ENCODE measurements around the gene FAM3C. TPM values are rescaled to one million over a fixed set of nuclear protein-coding genes. Genes with fewer than 3 reads are reported as not detected.

The FAM3C gene
- total RNA-seq, 1 donor, result 24.9 TPM

GRCh38 chr7:121313793-121314676, 82.1 kb downstream of the FAM3C start:
- Histone ChIP-seq H3K9me3 (ENCODE audit: low read depth, low read length) (no peaks in the 10 kb centered on the region), H3K4me1 (ENCODE audit: insufficient read depth, low read length) (no peaks in the 10 kb centered on the region), H3K4me3 (ENCODE audit: low read length) (no peak overlapping the region), H3K27me3 (ENCODE audit: insufficient read depth, low read length) (peaks cover 4% of the 10 kb centered on the region)

GRCh38 chr7:121313220-121313792, 82.8 kb downstream of the FAM3C start:
- Histone ChIP-seq H3K4me3 (ENCODE audit: low read length) (no peak overlapping the region), H3K9me3 (ENCODE audit: low read depth, low read length) (no peaks in the 10 kb centered on the region), H3K4me1 (ENCODE audit: insufficient read depth, low read length) (no peaks in the 10 kb centered on the region), H3K27me3 (ENCODE audit: insufficient read depth, low read length) (peaks cover 4% of the 10 kb centered on the region)

- H3K9me3 ChIP-seq (ENCODE audit: low read depth, low read length), result no peaks in the 10 kb centered on the region
- no peaks in the 10 kb centered on the region for H3K27me3 ChIP-seq (ENCODE audit: insufficient read depth, low read length)
- H3K4me1 ChIP-seq (ENCODE audit: insufficient read depth, low read length), result no peaks in the 10 kb centered on the region
- no peak overlapping the region for H3K4me3 ChIP-seq (ENCODE audit: low read length)
Measured at GRCh38 chr7:121307021-121307574, 89.0 kb downstream of the FAM3C start.

GRCh38 chr7:121306565-121306964, 89.5 kb downstream of the FAM3C start:
- Histone ChIP-seq H3K4me3 (ENCODE audit: low read length) (no peak overlapping the region), H3K4me1 (ENCODE audit: insufficient read depth, low read length) (no peaks in the 10 kb centered on the region), H3K27me3 (ENCODE audit: insufficient read depth, low read length) (no peaks in the 10 kb centered on the region), H3K9me3 (ENCODE audit: low read depth, low read length) (no peaks in the 10 kb centered on the region)

GRCh38 chr7:121305109-121305508, 91.0 kb downstream of the FAM3C start:
- Histone ChIP-seq H3K4me3 (ENCODE audit: low read length) (no peak overlapping the region), H3K27me3 (ENCODE audit: insufficient read depth, low read length) (no peaks in the 10 kb centered on the region), H3K9me3 (ENCODE audit: low read depth, low read length) (no peaks in the 10 kb centered on the region), H3K4me1 (ENCODE audit: insufficient read depth, low read length) (no peaks in the 10 kb centered on the region)

- Histone ChIP-seq H3K27me3 (ENCODE audit: insufficient read depth, low read length) (no peaks in the 10 kb centered on the region), H3K9me3 (ENCODE audit: low read depth, low read length) (no peaks in the 10 kb centered on the region), H3K4me1 (ENCODE audit: insufficient read depth, low read length) (no peaks in the 10 kb centered on the region), H3K4me3 (ENCODE audit: low read length) (no peak overlapping the region)
Measured at GRCh38 chr7:121304102-121304658, 91.9 kb downstream of the FAM3C start.

GRCh38 chr7:121303422-121304101, 92.5 kb downstream of the FAM3C start:
- H3K4me1 ChIP-seq (ENCODE audit: insufficient read depth, low read length), result no peaks in the 10 kb centered on the region
- no peak overlapping the region for H3K4me3 ChIP-seq (ENCODE audit: low read length)
- no peaks in the 10 kb centered on the region for H3K9me3 ChIP-seq (ENCODE audit: low read depth, low read length)
- H3K27me3 ChIP-seq (ENCODE audit: insufficient read depth, low read length), result no peaks in the 10 kb centered on the region

GRCh38 chr7:121302214-121302745, 93.8 kb downstream of the FAM3C start:
- Histone ChIP-seq H3K4me1 (ENCODE audit: insufficient read depth, low read length) (no peaks in the 10 kb centered on the region), H3K4me3 (ENCODE audit: low read length) (no peak overlapping the region), H3K9me3 (ENCODE audit: low read depth, low read length) (no peaks in the 10 kb centered on the region), H3K27me3 (ENCODE audit: insufficient read depth, low read length) (no peaks in the 10 kb centered on the region)

- Histone ChIP-seq H3K9me3 (ENCODE audit: low read depth, low read length) (no peaks in the 10 kb centered on the region), H3K27me3 (ENCODE audit: insufficient read depth, low read length) (no peaks in the 10 kb centered on the region), H3K4me1 (ENCODE audit: insufficient read depth, low read length) (no peaks in the 10 kb centered on the region), H3K4me3 (ENCODE audit: low read length) (no peak overlapping the region)
Measured at GRCh38 chr7:121301446-121302213, 94.5 kb downstream of the FAM3C start.

- H3K4me1 ChIP-seq (ENCODE audit: insufficient read depth, low read length), result no peaks in the 10 kb centered on the region
- no peaks in the 10 kb centered on the region for H3K27me3 ChIP-seq (ENCODE audit: insufficient read depth, low read length)
- H3K4me3 ChIP-seq (ENCODE audit: low read length), result no peak overlapping the region
- H3K9me3 ChIP-seq (ENCODE audit: low read depth, low read length), result no peaks in the 10 kb centered on the region
Measured at GRCh38 chr7:121300685-121301420, 95.3 kb downstream of the FAM3C start.

Other genes starting within 250 kb of the FAM3C start
- 0.21 TPM for gene WNT16, start 67.3 kb downstream of the FAM3C start, total RNA-seq